ENCODE results near the gene AGAP9.
"Not testable (repeated sequence)": the region's sequence is repeated elsewhere in the genome, so short reads cannot be mapped to it uniquely, and the experiment has no call there.

Gene AGAP9

GRCh38 chr10:47523475-47523874 lies at the start of gene AGAP9:
Gene AGAP9 (minus strand): TSS chr10:47523638. CDS start chr10:47523526, 112 bp downstream.
- DNase-seq: not testable (repeated sequence)

- not testable (repeated sequence) for DNase-seq
Measured at GRCh38 chr10:47571138-47571912, 47.9 kb upstream of the AGAP9 start.

- DNase-seq: not testable (repeated sequence)
Measured at GRCh38 chr10:47566757-47567156, 43.3 kb upstream of the AGAP9 start.

- not testable (repeated sequence) for DNase-seq
Measured at GRCh38 chr10:47566108-47566699, 42.8 kb upstream of the AGAP9 start.

GRCh38 chr10:47565517-47565920 lies 42.1 kb upstream of the AGAP9 start:
- DNase-seq: not testable (repeated sequence)

- not testable (repeated sequence) for DNase-seq
Measured at GRCh38 chr10:47564953-47565352, 41.5 kb upstream of the AGAP9 start.

GRCh38 chr10:47564318-47564717 lies 40.9 kb upstream of the AGAP9 start:
- DNase-seq: not testable (repeated sequence)

- DNase-seq: not testable (repeated sequence)
Measured at GRCh38 chr10:47560452-47560851, 37.0 kb upstream of the AGAP9 start.

- DNase-seq: not testable (repeated sequence)
Measured at GRCh38 chr10:47559718-47560308, 36.4 kb upstream of the AGAP9 start.

- DNase-seq: not testable (repeated sequence)
Measured at GRCh38 chr10:47558109-47558508, 34.7 kb upstream of the AGAP9 start.

GRCh38 chr10:47557616-47558015 lies 34.2 kb upstream of the AGAP9 start:
- not testable (repeated sequence) for DNase-seq

- not testable (repeated sequence) for DNase-seq
Measured at GRCh38 chr10:47555334-47555733, 31.9 kb upstream of the AGAP9 start.

GRCh38 chr10:47554552-47554951 lies 31.1 kb upstream of the AGAP9 start:
- not testable (repeated sequence) for DNase-seq

GRCh38 chr10:47553860-47554247 lies 30.4 kb upstream of the AGAP9 start:
- DNase-seq: not testable (repeated sequence)

GRCh38 chr10:47553214-47553859 lies 29.9 kb upstream of the AGAP9 start:
- DNase-seq: peak; percentile 77

- peak; percentile 42 for DNase-seq
Measured at GRCh38 chr10:47552719-47553118, 29.3 kb upstream of the AGAP9 start.

- DNase-seq: not testable (repeated sequence)
Measured at GRCh38 chr10:47547286-47547685, 23.8 kb upstream of the AGAP9 start.

- DNase-seq: not testable (repeated sequence)
Measured at GRCh38 chr10:47536430-47536829, 13.0 kb upstream of the AGAP9 start.

- not testable (repeated sequence) for DNase-seq
Measured at GRCh38 chr10:47502313-47502712, 21.1 kb downstream of the AGAP9 start.

GRCh38 chr10:47494226-47494625 lies 29.2 kb downstream of the AGAP9 start:
- not testable (repeated sequence) for DNase-seq

- DNase-seq: not testable (repeated sequence)
Measured at GRCh38 chr10:47491600-47491999, 31.8 kb downstream of the AGAP9 start, which contains the start of gene FAM25G. Gene FAM25G (minus strand): TSS chr10:47491700. CDS start chr10:47491674, 26 bp downstream.

GRCh38 chr10:47489630-47490029 lies 33.8 kb downstream of the AGAP9 start:
- not testable (repeated sequence) for DNase-seq

GRCh38 chr10:47485943-47486342 lies 37.5 kb downstream of the AGAP9 start:
- not testable (repeated sequence) for DNase-seq

Data from GDM1 (cell line).